ENCODE results near the gene UMOD.
"Not testable (repeated sequence)": the region's sequence is repeated elsewhere in the genome, so short reads cannot be mapped to it uniquely, and the experiment has no call there.

UMOD gene

DNA sequence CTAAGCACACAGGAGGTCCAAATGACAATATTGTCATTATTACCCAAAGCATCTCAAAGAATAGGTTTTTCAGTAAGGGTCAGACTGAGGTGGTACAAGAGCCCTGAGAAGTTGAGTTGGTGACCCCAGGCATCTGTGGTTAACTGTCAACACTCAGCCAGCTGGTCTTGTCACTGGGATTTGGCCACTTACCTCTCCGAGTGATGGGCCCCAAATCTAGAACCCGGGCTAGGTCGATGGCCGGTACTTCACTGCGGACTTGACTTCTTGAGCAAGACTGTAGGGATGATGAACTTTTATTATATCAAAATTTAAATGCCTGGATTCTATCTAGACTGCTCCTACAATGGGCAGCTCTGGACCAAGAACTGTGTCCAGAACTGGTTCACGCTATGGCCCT, 36.8 kb downstream of the UMOD start:
- no peak overlapping the region for H3K4me2 ChIP-seq (ENCODE audit: low read depth, low read length, poor library complexity, severe bottlenecking)
- no peaks in the 10 kb centered on the region for H3K79me2 ChIP-seq (ENCODE audit: insufficient read depth, low read length)
- no peak overlapping the region for H3K9ac ChIP-seq (ENCODE audit: low read depth, low read length, poor library complexity, severe bottlenecking)
- H3K27me3 ChIP-seq (ENCODE audit: insufficient read depth, low read length, poor library complexity, severe bottlenecking), result no peaks in the 10 kb centered on the region
- 0 out of 2 replicates have a peak, but pooled peaks cover 3% of the 10 kb centered on the region for H3K9me3 ChIP-seq (ENCODE audit: insufficient read depth, low read depth, low read length)
- H3K4me3 ChIP-seq (ENCODE audit: low read length, poor library complexity, severe bottlenecking), result no peak overlapping the region
- H3K4me1 ChIP-seq (ENCODE audit: insufficient read depth, low read length, poor library complexity, severe bottlenecking), result no peaks in the 10 kb centered on the region
- H3F3A ChIP-seq (ENCODE audit: low read depth), result no peaks in the 10 kb centered on the region
- no peaks in the 10 kb centered on the region for H3K36me3 ChIP-seq (ENCODE audit: insufficient read depth, low read length)
- H2AFZ ChIP-seq (ENCODE audit: low read length), result no peak overlapping the region
- no peaks in the 10 kb centered on the region for H4K20me1 ChIP-seq (ENCODE audit: insufficient read depth, low read length, poor library complexity, severe bottlenecking)
- TF ChIP-seq EZH2phosphoT487 (IDR thresholded peaks at IDR 0.05; ENCODE audit: borderline replicate concordance), result no peak
- TF ChIP-seq, protein P1, sequence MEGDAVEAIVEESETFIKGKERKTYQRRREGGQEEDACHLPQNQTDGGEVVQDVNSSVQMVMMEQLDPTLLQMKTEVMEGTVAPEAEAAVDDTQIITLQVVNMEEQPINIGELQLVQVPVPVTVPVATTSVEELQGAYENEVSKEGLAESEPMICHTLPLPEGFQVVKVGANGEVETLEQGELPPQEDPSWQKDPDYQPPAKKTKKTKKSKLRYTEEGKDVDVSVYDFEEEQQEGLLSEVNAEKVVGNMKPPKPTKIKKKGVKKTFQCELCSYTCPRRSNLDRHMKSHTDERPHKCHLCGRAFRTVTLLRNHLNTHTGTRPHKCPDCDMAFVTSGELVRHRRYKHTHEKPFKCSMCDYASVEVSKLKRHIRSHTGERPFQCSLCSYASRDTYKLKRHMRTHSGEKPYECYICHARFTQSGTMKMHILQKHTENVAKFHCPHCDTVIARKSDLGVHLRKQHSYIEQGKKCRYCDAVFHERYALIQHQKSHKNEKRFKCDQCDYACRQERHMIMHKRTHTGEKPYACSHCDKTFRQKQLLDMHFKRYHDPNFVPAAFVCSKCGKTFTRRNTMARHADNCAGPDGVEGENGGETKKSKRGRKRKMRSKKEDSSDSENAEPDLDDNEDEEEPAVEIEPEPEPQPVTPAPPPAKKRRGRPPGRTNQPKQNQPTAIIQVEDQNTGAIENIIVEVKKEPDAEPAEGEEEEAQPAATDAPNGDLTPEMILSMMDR (conservative IDR thresholded peaks at IDR 0.05; ENCODE audit: low read length), result no peak
- no peaks in the 10 kb centered on the region for H3K9me2 ChIP-seq (replicated peaks; ENCODE audit: low read depth, low read length)

DNA sequence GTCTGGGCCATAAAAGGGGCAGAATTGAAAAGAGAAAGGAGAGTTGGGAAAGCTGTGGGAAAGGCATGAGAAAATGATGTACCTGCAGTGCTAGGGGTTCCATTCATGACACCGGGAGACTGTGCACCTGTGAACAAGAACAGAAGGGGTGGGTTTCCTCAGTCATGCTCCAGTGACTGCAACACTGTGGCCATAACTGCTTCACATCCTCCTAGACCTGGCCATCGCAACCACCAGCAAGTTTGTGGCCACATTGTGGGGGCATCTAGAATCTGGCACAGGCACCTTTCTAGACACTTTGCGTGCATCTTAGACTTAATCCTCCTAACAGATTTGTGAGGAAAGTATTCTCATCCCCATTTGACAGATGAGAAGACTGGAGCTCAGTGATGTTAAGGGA, 37.9 kb downstream of the UMOD start:
- Histone ChIP-seq H3K9me3 (ENCODE audit: insufficient read depth, low read depth, low read length) (0 out of 2 replicates have a peak, but pooled peaks cover 3% of the 10 kb centered on the region), H3K4me2 (ENCODE audit: low read depth, low read length, poor library complexity, severe bottlenecking) (no peak overlapping the region), H3K9ac (ENCODE audit: low read depth, low read length, poor library complexity, severe bottlenecking) (no peak overlapping the region), H4K20me1 (ENCODE audit: insufficient read depth, low read length, poor library complexity, severe bottlenecking) (no peaks in the 10 kb centered on the region), H3K4me1 (ENCODE audit: insufficient read depth, low read length, poor library complexity, severe bottlenecking) (no peaks in the 10 kb centered on the region), H3K9me2 (replicated peaks; ENCODE audit: low read depth, low read length) (no peaks in the 10 kb centered on the region), H3K79me2 (ENCODE audit: insufficient read depth, low read length) (no peaks in the 10 kb centered on the region), H3K4me3 (ENCODE audit: low read length, poor library complexity, severe bottlenecking) (no peak overlapping the region), H3K36me3 (ENCODE audit: insufficient read depth, low read length) (no peaks in the 10 kb centered on the region), H3F3A (ENCODE audit: low read depth) (no peaks in the 10 kb centered on the region), H3K27me3 (ENCODE audit: insufficient read depth, low read length, poor library complexity, severe bottlenecking) (no peaks in the 10 kb centered on the region), H2AFZ (ENCODE audit: low read length) (no peak overlapping the region)
- TF ChIP-seq, protein P1 (conservative IDR thresholded peaks at IDR 0.05; ENCODE audit: low read length), result no peak

- H4K20me1 ChIP-seq (ENCODE audit: insufficient read depth, low read length, poor library complexity, severe bottlenecking), result no peaks in the 10 kb centered on the region
- no peak overlapping the region for H2AFZ ChIP-seq (ENCODE audit: low read length)
- no peak overlapping the region for H3K4me2 ChIP-seq (ENCODE audit: low read depth, low read length, poor library complexity, severe bottlenecking)
- H3K9me2 ChIP-seq (replicated peaks; ENCODE audit: low read depth, low read length), result no peaks in the 10 kb centered on the region
- H3K27me3 ChIP-seq (ENCODE audit: insufficient read depth, low read length, poor library complexity, severe bottlenecking), result no peaks in the 10 kb centered on the region
- TF ChIP-seq, protein P1 (conservative IDR thresholded peaks at IDR 0.05; ENCODE audit: low read length), result no peak
- no peak for TF ChIP-seq EZH2phosphoT487 (IDR thresholded peaks at IDR 0.05; ENCODE audit: borderline replicate concordance)
- no peaks in the 10 kb centered on the region for H3F3A ChIP-seq (ENCODE audit: low read depth)
- H3K79me2 ChIP-seq (ENCODE audit: insufficient read depth, low read length), result no peaks in the 10 kb centered on the region
- no peak overlapping the region for H3K9ac ChIP-seq (ENCODE audit: low read depth, low read length, poor library complexity, severe bottlenecking)
- no peak overlapping the region for H3K4me3 ChIP-seq (ENCODE audit: low read length, poor library complexity, severe bottlenecking)
- H3K36me3 ChIP-seq (ENCODE audit: insufficient read depth, low read length), result no peaks in the 10 kb centered on the region
- 0 out of 2 replicates have a peak, but pooled peaks cover 3% of the 10 kb centered on the region for H3K9me3 ChIP-seq (ENCODE audit: insufficient read depth, low read depth, low read length)
- H3K4me1 ChIP-seq (ENCODE audit: insufficient read depth, low read length, poor library complexity, severe bottlenecking), result no peaks in the 10 kb centered on the region
Measured at GRCh38 chr16:20313741-20314140, 38.8 kb downstream of the UMOD start.

- H4K20me1 ChIP-seq (ENCODE audit: insufficient read depth, low read length, poor library complexity, severe bottlenecking); H3K9me3 ChIP-seq (ENCODE audit: insufficient read depth, low read depth, low read length); H3K4me1 ChIP-seq (ENCODE audit: insufficient read depth, low read length, poor library complexity, severe bottlenecking); H3K36me3 ChIP-seq (ENCODE audit: insufficient read depth, low read length); H3K79me2 ChIP-seq (ENCODE audit: insufficient read depth, low read length); H3F3A ChIP-seq (ENCODE audit: low read depth); H3K4me2 ChIP-seq (ENCODE audit: low read depth, low read length, poor library complexity, severe bottlenecking); H3K27me3 ChIP-seq (ENCODE audit: insufficient read depth, low read length, poor library complexity, severe bottlenecking); H3K4me3 ChIP-seq (ENCODE audit: low read length, poor library complexity, severe bottlenecking); H2AFZ ChIP-seq (ENCODE audit: low read length); H3K9me2 ChIP-seq (replicated peaks; ENCODE audit: low read depth, low read length); H3K9ac ChIP-seq (ENCODE audit: low read depth, low read length, poor library complexity, severe bottlenecking): not testable (repeated sequence)
Measured at GRCh38 chr16:20312536-20313095, 39.9 kb downstream of the UMOD start.

All from Loucy (cell line).